DMS79 treated with DMSO at 0.1 percent for 48 hours (cell line): ENCODE results near the gene SGK2.
"Not testable (repeated sequence)": the region's sequence is repeated elsewhere in the genome, so short reads cannot be mapped to it uniquely, and the experiment has no call there.

ENCODE experiments used
- DNase-seq: peaks from one replicate; lab custom pipeline; 2025; lab: John Stamatoyannopoulos, UW

SGK2 gene

GRCh38 chr20:43603124-43603523 is 44.3 kb downstream of the SGK2 start:
- DNase-seq: no peak

- no peak for DNase-seq
Observed at GRCh38 chr20:43605715-43606114, 46.9 kb downstream of the SGK2 start.

GRCh38 chr20:43607278-43607677 is 48.5 kb downstream of the SGK2 start:
- DNase-seq: not testable (repeated sequence)

GRCh38 chr20:43631598-43631997 is 72.8 kb downstream of the SGK2 start:
- no peak for DNase-seq
